Left ventricle myocardium inferior (tissue), 1 donor: ENCODE data around the gene KDM1B. TPM values are rescaled to one million over a fixed set of nuclear protein-coding genes. Genes with fewer than 3 reads are reported as not detected.

Source experiments
- DNase-seq: peaks from one replicate; pipeline ENCODE4 v3.0.0-alpha.2; 2020
- H3K27ac ChIP-seq: fragments of 200-600 bp; replicated peaks from 2 replicates; pipeline ENCODE4 v1.8.0; 2021
- H3K27me3 ChIP-seq: fragments of 200-600 bp; 2 replicates; pipeline ENCODE4 v1.8.0; 2021; ENCODE audit warnings: low read depth
- H3K36me3 ChIP-seq: fragments of 200-600 bp; 2 replicates; pipeline ENCODE4 v1.8.0; 2021
- H3K4me1 ChIP-seq: fragments of 200-600 bp; 2 replicates; pipeline ENCODE4 v1.8.0; 2021
- H3K4me3 ChIP-seq: fragments of 200-600 bp; 2 replicates; pipeline ENCODE4 v1.8.0; 2021; ENCODE audit warnings: mild to moderate bottlenecking, moderate library complexity
- H3K9me3 ChIP-seq: fragments of 200-600 bp; replicated peaks from 2 replicates; pipeline ENCODE4 v1.8.0; 2021
- intact Hi-C: fragments of 100-400 bp; cut with micrococcal nuclease; formaldehyde crosslinking; loops from one replicate; pipeline ENCODE4 v1.11.0; 2022
- total RNA-seq: library from RNA; stranded (reverse); fragmentation: NEBNext Ultra II Directional; extraction: Animal tissue kit (Norgen Biotek cat#: 25700); gene quantifications from one replicate; pipeline ENCODE4 v1.2.1, GENCODE V29; 2021
- TF ChIP-seq, protein P1 (sequence below): fragments of 200-600 bp; IDR thresholded peaks from 2 replicates; pipeline ENCODE4 v1.8.0; 2021; ENCODE audit warnings: antibody characterized with exemption, mild to moderate bottlenecking, borderline replicate concordance
- donor health status: DM: no; HTN: yes; CAD: no; lungs with severe emphysema.

The KDM1B gene
- total RNA-seq, 1 donor from 2014 or later: 14.3 TPM

DNA sequence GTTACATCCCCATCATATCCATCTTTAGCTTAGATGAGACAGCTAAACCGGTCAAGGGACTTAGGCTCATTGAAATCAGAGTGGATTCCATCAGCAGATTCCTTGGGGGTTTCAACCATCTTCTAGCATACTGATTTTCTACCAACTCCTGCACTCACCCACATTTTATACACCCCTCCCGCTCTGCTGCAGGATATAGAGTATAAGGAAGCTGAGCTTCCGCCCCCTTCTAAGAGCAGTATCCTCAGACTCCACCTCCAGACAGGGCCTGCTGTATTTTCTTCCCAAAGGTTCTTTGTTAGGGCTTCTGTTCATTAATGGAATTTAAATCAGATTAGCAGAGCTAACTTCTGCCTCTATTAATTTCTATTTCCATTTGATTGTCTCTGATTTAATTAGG, 22.9 kb upstream of the KDM1B start:
- Histone ChIP-seq H3K4me1 (no peaks in the 10 kb centered on the region), H3K27me3 (no peaks in the 10 kb centered on the region), H3K4me3 (no peak overlapping the region), H3K9me3 (no peaks in the 10 kb centered on the region), H3K27ac (no peak overlapping the region), H3K36me3 (peaks cover 71% of the 10 kb centered on the region)
- TF ChIP-seq, protein P1, sequence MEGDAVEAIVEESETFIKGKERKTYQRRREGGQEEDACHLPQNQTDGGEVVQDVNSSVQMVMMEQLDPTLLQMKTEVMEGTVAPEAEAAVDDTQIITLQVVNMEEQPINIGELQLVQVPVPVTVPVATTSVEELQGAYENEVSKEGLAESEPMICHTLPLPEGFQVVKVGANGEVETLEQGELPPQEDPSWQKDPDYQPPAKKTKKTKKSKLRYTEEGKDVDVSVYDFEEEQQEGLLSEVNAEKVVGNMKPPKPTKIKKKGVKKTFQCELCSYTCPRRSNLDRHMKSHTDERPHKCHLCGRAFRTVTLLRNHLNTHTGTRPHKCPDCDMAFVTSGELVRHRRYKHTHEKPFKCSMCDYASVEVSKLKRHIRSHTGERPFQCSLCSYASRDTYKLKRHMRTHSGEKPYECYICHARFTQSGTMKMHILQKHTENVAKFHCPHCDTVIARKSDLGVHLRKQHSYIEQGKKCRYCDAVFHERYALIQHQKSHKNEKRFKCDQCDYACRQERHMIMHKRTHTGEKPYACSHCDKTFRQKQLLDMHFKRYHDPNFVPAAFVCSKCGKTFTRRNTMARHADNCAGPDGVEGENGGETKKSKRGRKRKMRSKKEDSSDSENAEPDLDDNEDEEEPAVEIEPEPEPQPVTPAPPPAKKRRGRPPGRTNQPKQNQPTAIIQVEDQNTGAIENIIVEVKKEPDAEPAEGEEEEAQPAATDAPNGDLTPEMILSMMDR: no peak
- DNase-seq: no peak
- intact Hi-C loops: no loop called here

DNA sequence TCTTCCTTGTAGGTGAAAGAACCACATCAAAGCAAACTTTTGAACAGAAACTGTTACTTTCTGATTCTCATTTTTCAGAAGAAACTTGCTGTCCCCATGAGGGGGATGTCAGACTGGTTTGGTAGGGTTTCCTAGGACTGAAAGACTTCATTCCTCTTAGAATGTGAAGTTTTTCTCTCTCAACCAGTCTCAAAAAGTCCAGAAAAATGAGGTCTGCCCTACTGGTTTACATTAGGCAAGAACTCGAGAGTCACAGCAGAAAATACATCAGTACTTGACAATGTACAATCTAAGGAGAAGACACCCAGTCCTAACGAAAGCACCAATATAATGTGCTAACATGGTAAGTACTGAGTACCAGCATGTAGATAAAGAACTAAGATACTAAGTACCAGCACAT, 20.1 kb upstream of the KDM1B start:
- H3K9me3 ChIP-seq: no peaks in the 10 kb centered on the region
- no peaks in the 10 kb centered on the region for H3K4me1 ChIP-seq
- no peak overlapping the region for H3K4me3 ChIP-seq
- intact Hi-C loops: no loop called here
- no peak for DNase-seq
- no peak overlapping the region for H3K27ac ChIP-seq
- TF ChIP-seq, protein P1: no peak
- peaks cover 81% of the 10 kb centered on the region for H3K36me3 ChIP-seq
- H3K27me3 ChIP-seq: no peaks in the 10 kb centered on the region

DNA sequence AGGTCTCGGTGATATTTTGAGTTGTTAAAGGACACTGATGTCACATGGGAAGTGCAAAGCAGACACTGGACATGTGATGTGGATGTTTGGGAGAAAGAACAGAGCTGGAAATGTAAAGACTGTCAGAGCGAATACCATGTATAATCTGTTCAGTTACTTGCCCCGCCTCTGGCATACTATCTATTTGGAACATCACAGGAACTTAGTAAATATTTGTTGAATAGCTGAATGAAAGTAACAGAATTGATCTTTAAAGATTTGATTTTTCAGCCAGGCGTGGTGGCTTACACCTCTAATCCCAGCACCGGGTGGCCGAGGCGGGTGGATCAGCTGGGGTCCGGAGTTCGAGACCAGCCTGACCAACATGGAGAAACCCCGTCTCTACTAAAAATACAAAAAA, 19.0 kb upstream of the KDM1B start:
- Histone ChIP-seq H3K9me3 (no peaks in the 10 kb centered on the region), H3K27ac (no peak overlapping the region), H3K27me3 (no peaks in the 10 kb centered on the region), H3K36me3 (peaks cover 81% of the 10 kb centered on the region), H3K4me1 (no peaks in the 10 kb centered on the region), H3K4me3 (no peak overlapping the region)
- DNase-seq: no peak
- intact Hi-C loops: no loop called here
- TF ChIP-seq, protein P1: no peak

DNA sequence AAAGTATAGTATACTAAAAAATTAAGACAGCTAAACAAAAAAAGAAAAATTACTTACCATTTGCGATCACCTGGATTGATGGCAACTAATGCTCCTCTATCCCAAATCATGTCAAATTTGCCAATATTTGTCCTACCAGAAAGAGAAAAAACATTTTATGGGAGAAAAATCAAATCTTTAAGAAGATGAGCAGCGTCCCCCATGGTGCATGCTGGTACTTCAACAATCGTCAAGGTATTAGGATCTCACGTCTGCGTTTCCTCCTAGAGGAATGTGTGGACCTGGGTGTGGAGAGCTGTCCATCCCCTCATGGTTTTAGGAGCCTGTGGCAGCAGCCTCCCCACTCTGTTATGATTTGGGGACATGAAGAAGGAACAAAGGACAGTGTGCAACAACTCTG, 16.3 kb upstream of the KDM1B start:
- intact Hi-C loops: no loop called here
- Histone ChIP-seq H3K4me3 (no peak overlapping the region), H3K36me3 (peaks cover 77% of the 10 kb centered on the region)

DNA sequence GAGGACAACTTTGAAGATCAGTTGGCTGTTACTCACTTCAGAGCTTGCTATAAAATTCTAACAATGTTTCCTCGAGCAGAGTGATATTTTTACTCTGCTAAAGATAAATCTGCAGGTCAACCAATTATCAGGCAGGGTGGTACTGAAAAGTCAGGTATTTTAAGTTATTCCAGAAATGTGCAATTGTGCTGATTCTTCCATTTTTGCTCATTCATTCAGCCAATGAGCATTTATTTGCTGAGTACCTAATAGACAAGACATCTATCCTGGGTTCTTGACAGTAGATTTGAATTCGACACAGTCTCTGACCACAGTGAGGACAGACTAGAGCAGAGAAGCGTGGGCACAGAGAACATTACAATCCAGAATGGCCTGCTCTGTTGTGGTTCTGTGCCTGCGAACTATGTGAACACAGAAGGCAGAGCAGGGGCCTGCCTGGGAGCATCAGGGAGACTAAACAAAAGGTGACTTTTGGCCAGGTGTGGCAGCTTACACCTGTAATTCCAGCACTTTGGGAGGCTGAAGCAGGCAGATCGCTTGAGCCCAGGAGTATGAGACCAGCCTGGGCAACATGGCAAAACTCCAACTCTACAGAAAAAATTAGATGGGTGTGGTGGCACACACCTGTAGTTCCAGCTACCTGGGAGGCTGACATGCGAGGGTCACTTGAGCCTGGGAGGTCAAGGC, 15.1 kb upstream of the KDM1B start:
- Histone ChIP-seq H3K36me3 (peaks cover 76% of the 10 kb centered on the region), H3K4me1 (no peaks in the 10 kb centered on the region), H3K27me3 (no peaks in the 10 kb centered on the region), H3K27ac (no peak overlapping the region), H3K9me3 (no peaks in the 10 kb centered on the region), H3K4me3 (no peak overlapping the region)
- no peak for DNase-seq
- intact Hi-C loops: no loop called here
- TF ChIP-seq, protein P1: no peak

More for the DNA sequence above, 16.3 kb upstream of the KDM1B start:
- Histone ChIP-seq H3K9me3 (no peaks in the 10 kb centered on the region), H3K27me3 (no peaks in the 10 kb centered on the region), H3K4me1 (no peaks in the 10 kb centered on the region), H3K27ac (no peak overlapping the region)
- no peak for DNase-seq
- TF ChIP-seq, protein P1: no peak
